WTC11 (cell line): Measurements from ENCODE around the gene ASB13. TPM values are rescaled to one million over a fixed set of nuclear protein-coding genes. Genes with fewer than 3 reads are reported as not detected.

Experiments
- ATAC-seq: fragments of 200-7000 bp; cut with Tn5 transposase; 2 replicates; pipeline ENCODE4 v1.10.0; 2021; ENCODE audit warnings: mild to moderate bottlenecking, moderate library complexity
- CTCF ChIA-PET: fragments of 300-600 bp; sonication (Branson Sonifier 250); formaldehyde crosslinking; loops from one replicate; lab custom pipeline; 2021; ENCODE audit warnings: antibody characterized with exemption; lab: Charles Lee
- POLR2A ChIA-PET: fragments of 350-600 bp; sonication (Branson Sonifier 250); formaldehyde crosslinking; loops from one replicate; lab custom pipeline; 2021; ENCODE audit warnings: antibody characterized with exemption; lab: Charles Lee
- DNase-seq: peaks from one replicate; pipeline ENCODE4 v3.0.0; 2021; ENCODE audit warnings: low spot score
- H3K27ac Mint-ChIP-seq: 2 replicates; pipeline ENCODE4 v1.8.0; 2021; ENCODE audit warnings: mixed read lengths
- H3K27me3 Mint-ChIP-seq: 2 replicates; pipeline ENCODE4 v1.8.0; 2021; ENCODE audit warnings: low read depth, mild to moderate bottlenecking, moderate library complexity, mixed read lengths
- H3K36me3 Mint-ChIP-seq: 2 replicates; pipeline ENCODE4 v1.8.0; 2021; ENCODE audit warnings: mixed read lengths
- H3K4me1 Mint-ChIP-seq: 2 replicates; pipeline ENCODE4 v1.8.0; 2022; ENCODE audit warnings: mixed read lengths
- H3K4me3 Mint-ChIP-seq: 2 replicates; pipeline ENCODE4 v1.8.0; 2021; ENCODE audit warnings: mild to moderate bottlenecking, moderate library complexity, mixed read lengths
- H3K9me3 Mint-ChIP-seq: 2 replicates; pipeline ENCODE4 v1.8.0; 2021; ENCODE audit warnings: mixed read lengths
- ATF2 ChIP-seq: sonication (generic); formaldehyde crosslinking; IDR thresholded peaks from 2 replicates; pipeline ENCODE4 v1.8.1; 2022; ENCODE audit warnings: low read depth, missing genetic modification reagents, borderline replicate concordance
- CBFB ChIP-seq: sonication (generic); formaldehyde crosslinking; IDR thresholded peaks from 2 replicates; pipeline ENCODE4 v1.8.1; 2022; ENCODE audit warnings: mild to moderate bottlenecking, low read depth, missing genetic modification reagents
- CDX4 ChIP-seq: fragments of 250-450 bp; sonication (Bioruptor Pico); IDR thresholded peaks from 2 replicates; pipeline ENCODE4 v1.9.0; 2021; ENCODE audit warnings: moderate library complexity, mild to moderate bottlenecking, inconsistent platforms, borderline replicate concordance
- CREM ChIP-seq: sonication (generic); formaldehyde crosslinking; IDR thresholded peaks from 2 replicates; pipeline ENCODE4 v1.8.1; 2022; ENCODE audit warnings: mild to moderate bottlenecking, missing genetic modification reagents, moderate library complexity
- ELF4 ChIP-seq: sonication (generic); formaldehyde crosslinking; IDR thresholded peaks from 2 replicates; pipeline ENCODE4 v1.8.1; 2022; ENCODE audit warnings: low read depth, mild to moderate bottlenecking, moderate library complexity, missing genetic modification reagents
- EMX1 ChIP-seq: fragments of 250-450 bp; sonication (Bioruptor Pico); IDR thresholded peaks from 2 replicates; pipeline ENCODE4 v1.8.0; 2021; ENCODE audit warnings: mild to moderate bottlenecking
- ETV6 ChIP-seq: sonication (generic); formaldehyde crosslinking; IDR thresholded peaks from 2 replicates; pipeline ENCODE4 v1.8.1; 2022; ENCODE audit warnings: mild to moderate bottlenecking, missing genetic modification reagents
- HMGA2 ChIP-seq: fragments of 250-450 bp; sonication (Bioruptor Pico); IDR thresholded peaks from 2 replicates; pipeline ENCODE4 v1.4.0; 2021; ENCODE audit warnings: mild to moderate bottlenecking, moderate library complexity
- NR2C2 ChIP-seq: sonication (generic); formaldehyde crosslinking; IDR thresholded peaks from 2 replicates; pipeline ENCODE4 v1.8.0; 2022; ENCODE audit warnings: mild to moderate bottlenecking, missing genetic modification reagents
- NR3C1 ChIP-seq: sonication (generic); formaldehyde crosslinking; conservative IDR thresholded peaks from 2 replicates; pipeline ENCODE4 v1.8.1; 2023; ENCODE audit warnings: low read depth, mild to moderate bottlenecking, missing genetic modification reagents
- OVOL2 ChIP-seq: fragments of 250-450 bp; sonication (Bioruptor Pico); IDR thresholded peaks from 2 replicates; pipeline ENCODE4 v1.9.0; 2021; ENCODE audit warnings: mild to moderate bottlenecking, borderline replicate concordance
- RELA ChIP-seq: sonication (generic); formaldehyde crosslinking; IDR thresholded peaks from 2 replicates; pipeline ENCODE4 v1.8.1; 2022; ENCODE audit warnings: missing genetic modification reagents, mild to moderate bottlenecking, borderline replicate concordance
- TEAD4 ChIP-seq: sonication (generic); formaldehyde crosslinking; IDR thresholded peaks from 2 replicates; pipeline ENCODE4 v1.8.0; 2022; ENCODE audit warnings: mild to moderate bottlenecking, missing genetic modification reagents
- ZMAT4 ChIP-seq: fragments of 250-450 bp; sonication (Bioruptor Pico); IDR thresholded peaks from 2 replicates; pipeline ENCODE4 v1.9.0; 2021; ENCODE audit warnings: mild to moderate bottlenecking
- ZNF281 ChIP-seq: sonication (generic); formaldehyde crosslinking; IDR thresholded peaks from 2 replicates; pipeline ENCODE4 v1.8.0; 2023; ENCODE audit warnings: mild to moderate bottlenecking, missing genetic modification reagents
- ZNF396 ChIP-seq: fragments of 250-450 bp; sonication (Bioruptor Pico); IDR thresholded peaks from 2 replicates; pipeline ENCODE4 v1.8.0; 2021; ENCODE audit warnings: mild to moderate bottlenecking, moderate library complexity, borderline replicate concordance
- total RNA-seq: library from RNA; stranded (reverse); gene quantifications from 3 replicates; pipeline ENCODE4 v1.2.3, GENCODE V29; 2021
- TF ChIP-seq, protein P1 (sequence below): fragments of 250-450 bp; sonication (Bioruptor Pico); IDR thresholded peaks from 2 replicates; pipeline ENCODE4 v1.9.0; 2021; ENCODE audit warnings: mild to moderate bottlenecking
- TF ChIP-seq, protein P2 (sequence below): sonication (generic); formaldehyde crosslinking; IDR thresholded peaks from 2 replicates; pipeline ENCODE4 v1.8.0; 2023; ENCODE audit warnings: missing genetic modification reagents
- TF ChIP-seq, protein P3 (sequence below): sonication (generic); formaldehyde crosslinking; IDR thresholded peaks from 2 replicates; pipeline ENCODE4 v1.8.0; 2022; ENCODE audit warnings: mild to moderate bottlenecking, missing genetic modification reagents
- TF ChIP-seq, protein P4 (sequence below): fragments of 250-450 bp; sonication (Bioruptor Pico); conservative IDR thresholded peaks from 2 replicates; pipeline ENCODE4 v1.9.0; 2021; ENCODE audit warnings: mild to moderate bottlenecking

The ASB13 gene
- total RNA-seq, 1 experiment from 2014 or later = 23.4 TPM

- no peak for TF ChIP-seq CREM (CRISPR knock-in tag)
Measured at GRCh38 chr10:5683065-5683464, 16.7 kb upstream of the ASB13 start (continued).

DNA sequence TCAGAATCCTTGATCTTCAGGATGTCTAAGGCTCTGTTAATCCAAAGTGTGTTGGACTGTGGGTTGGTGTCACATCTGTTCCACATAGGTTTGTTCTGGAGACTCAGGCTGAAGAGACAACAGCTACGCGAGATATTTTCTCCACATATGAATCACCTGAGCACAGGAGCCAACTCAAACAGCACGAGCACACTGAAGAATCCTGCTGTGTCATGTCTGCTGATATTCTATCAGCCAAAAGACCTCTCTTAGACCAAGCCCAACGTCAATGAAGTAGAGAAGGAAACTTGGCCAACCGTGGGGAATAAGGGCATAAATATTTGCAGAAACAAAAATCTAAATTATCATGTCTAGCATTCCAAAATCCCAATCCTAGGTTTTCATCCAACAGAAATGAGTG lies 15.5 kb upstream of the ASB13 start:
- Mint-ChIP-seq H3K9me3 (peaks cover 11% of the 10 kb centered on the region), H3K27me3 (peaks cover 62% of the 10 kb centered on the region), H3K36me3 (0 out of 2 replicates have a peak, but pooled peaks cover 5% of the 10 kb centered on the region), H3K4me1 (peaks cover 17% of the 10 kb centered on the region), H3K27ac (no peak overlapping the region), H3K4me3 (no peak overlapping the region)
- ChIA-PET POLR2A (no interaction called here), CTCF (no interaction called here)
- TF ChIP-seq, protein P1, sequence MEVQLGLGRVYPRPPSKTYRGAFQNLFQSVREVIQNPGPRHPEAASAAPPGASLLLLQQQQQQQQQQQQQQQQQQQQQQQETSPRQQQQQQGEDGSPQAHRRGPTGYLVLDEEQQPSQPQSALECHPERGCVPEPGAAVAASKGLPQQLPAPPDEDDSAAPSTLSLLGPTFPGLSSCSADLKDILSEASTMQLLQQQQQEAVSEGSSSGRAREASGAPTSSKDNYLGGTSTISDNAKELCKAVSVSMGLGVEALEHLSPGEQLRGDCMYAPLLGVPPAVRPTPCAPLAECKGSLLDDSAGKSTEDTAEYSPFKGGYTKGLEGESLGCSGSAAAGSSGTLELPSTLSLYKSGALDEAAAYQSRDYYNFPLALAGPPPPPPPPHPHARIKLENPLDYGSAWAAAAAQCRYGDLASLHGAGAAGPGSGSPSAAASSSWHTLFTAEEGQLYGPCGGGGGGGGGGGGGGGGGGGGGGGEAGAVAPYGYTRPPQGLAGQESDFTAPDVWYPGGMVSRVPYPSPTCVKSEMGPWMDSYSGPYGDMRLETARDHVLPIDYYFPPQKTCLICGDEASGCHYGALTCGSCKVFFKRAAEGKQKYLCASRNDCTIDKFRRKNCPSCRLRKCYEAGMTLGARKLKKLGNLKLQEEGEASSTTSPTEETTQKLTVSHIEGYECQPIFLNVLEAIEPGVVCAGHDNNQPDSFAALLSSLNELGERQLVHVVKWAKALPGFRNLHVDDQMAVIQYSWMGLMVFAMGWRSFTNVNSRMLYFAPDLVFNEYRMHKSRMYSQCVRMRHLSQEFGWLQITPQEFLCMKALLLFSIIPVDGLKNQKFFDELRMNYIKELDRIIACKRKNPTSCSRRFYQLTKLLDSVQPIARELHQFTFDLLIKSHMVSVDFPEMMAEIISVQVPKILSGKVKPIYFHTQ = no peak
- no peak for TF ChIP-seq ATF2 (CRISPR knock-in tag)
- no peak for TF ChIP-seq OVOL2
- no peak for TF ChIP-seq ZNF396 (CRISPR knock-in tag)
- no peak for TF ChIP-seq ELF4 (CRISPR knock-in tag)
- no peak for TF ChIP-seq ETV6
- TF ChIP-seq, protein P2, sequence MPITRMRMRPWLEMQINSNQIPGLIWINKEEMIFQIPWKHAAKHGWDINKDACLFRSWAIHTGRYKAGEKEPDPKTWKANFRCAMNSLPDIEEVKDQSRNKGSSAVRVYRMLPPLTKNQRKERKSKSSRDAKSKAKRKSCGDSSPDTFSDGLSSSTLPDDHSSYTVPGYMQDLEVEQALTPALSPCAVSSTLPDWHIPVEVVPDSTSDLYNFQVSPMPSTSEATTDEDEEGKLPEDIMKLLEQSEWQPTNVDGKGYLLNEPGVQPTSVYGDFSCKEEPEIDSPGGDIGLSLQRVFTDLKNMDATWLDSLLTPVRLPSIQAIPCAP = no peak
- TF ChIP-seq, protein P3, sequence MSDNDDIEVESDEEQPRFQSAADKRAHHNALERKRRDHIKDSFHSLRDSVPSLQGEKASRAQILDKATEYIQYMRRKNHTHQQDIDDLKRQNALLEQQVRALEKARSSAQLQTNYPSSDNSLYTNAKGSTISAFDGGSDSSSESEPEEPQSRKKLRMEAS (CRISPR knock-in tag) = no peak
- TF ChIP-seq, protein P4, sequence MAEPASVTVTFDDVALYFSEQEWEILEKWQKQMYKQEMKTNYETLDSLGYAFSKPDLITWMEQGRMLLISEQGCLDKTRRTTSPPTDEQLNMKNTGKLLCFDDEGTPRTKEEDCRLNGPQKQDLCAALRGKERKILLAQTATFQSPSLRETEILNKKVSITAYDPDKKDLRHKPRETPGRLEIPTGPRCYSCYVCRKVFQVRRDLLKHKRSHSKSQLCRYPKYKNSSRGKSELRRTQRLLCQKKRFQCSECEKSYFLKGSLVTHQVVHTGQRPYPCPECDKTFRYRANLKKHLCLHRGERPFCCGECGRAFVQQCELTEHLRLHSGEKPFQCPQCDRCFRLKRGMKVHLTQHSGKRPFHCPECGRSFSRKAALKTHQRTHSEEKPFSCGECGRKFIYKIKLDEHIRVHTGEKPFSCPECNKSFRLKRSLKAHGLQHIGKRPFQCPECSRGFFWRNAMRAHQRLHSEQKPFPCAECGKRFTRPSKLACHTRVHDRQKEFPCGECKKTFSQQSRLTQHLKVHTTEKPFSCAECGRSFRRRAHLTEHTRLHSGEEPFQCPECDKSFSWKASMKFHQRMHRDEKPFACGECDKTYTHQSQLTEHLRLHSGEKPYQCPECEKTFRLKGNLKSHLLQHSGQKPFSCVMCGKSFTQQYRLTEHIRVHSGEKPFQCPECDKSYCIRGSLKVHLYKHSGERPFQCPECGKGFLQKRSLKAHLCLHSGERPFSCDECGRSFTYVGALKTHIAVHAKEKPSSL = no peak
- no peak for TF ChIP-seq CDX4 (CRISPR knock-in tag)
- DNase-seq (no peak), ATAC-seq (no peak)

DNA sequence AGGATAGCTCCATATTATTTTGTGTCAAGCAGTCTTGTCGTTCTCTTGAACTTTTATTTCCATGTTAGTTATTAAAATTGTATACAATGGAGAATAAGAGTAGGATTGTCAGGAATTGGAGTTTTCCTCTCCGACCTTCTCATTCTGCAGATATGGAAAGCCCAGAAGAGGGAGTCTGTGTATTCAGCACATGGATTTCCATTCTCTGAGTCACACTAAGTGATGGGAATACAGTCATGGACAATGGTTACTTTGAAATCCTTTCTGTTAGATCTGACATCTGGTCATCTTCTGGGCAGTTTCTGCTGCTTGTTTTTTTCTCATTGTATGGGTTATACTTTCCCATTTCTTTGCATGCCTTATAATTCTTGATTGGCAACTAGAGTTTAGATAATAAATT lies 13.2 kb upstream of the ASB13 start:
- Mint-ChIP-seq H3K9me3 (peaks cover 16% of the 10 kb centered on the region), H3K36me3 (peaks cover 7% of the 10 kb centered on the region; the same call in 1 of the 2 replicates), H3K27ac (no peak overlapping the region), H3K27me3 (peaks cover 66% of the 10 kb centered on the region), H3K4me3 (no peak overlapping the region), H3K4me1 (0 out of 2 replicates have a peak, but pooled peaks cover 3% of the 10 kb centered on the region)
- DNase-seq (no peak), ATAC-seq (no peak)
- CTCF ChIA-PET = interaction anchor here (0.6 kb wide), 1 partner anchor 1438 kb away, joined by 3 read pairs; no protein-coding TSS in a partner anchor
- POLR2A ChIA-PET = no interaction called here
- no peak for TF ChIP-seq ETV6
- no peak for TF ChIP-seq EMX1 (CRISPR knock-in tag)
- no peak for TF ChIP-seq NR3C1 (CRISPR knock-in tag)
- no peak for TF ChIP-seq ZNF281 (CRISPR knock-in tag)
- no peak for TF ChIP-seq ZMAT4 (CRISPR knock-in tag)
- TF ChIP-seq, protein P2 = no peak
- no peak for TF ChIP-seq HMGA2 (CRISPR knock-in tag)
- TF ChIP-seq RELA (CRISPR knock-in tag) = no peak
- TF ChIP-seq NR2C2 (CRISPR knock-in tag) = no peak
- TF ChIP-seq TEAD4 = no peak
- TF ChIP-seq CBFB (CRISPR knock-in tag) = no peak
